Measurements from ENCODE around the gene HOXB2.

DNA sequence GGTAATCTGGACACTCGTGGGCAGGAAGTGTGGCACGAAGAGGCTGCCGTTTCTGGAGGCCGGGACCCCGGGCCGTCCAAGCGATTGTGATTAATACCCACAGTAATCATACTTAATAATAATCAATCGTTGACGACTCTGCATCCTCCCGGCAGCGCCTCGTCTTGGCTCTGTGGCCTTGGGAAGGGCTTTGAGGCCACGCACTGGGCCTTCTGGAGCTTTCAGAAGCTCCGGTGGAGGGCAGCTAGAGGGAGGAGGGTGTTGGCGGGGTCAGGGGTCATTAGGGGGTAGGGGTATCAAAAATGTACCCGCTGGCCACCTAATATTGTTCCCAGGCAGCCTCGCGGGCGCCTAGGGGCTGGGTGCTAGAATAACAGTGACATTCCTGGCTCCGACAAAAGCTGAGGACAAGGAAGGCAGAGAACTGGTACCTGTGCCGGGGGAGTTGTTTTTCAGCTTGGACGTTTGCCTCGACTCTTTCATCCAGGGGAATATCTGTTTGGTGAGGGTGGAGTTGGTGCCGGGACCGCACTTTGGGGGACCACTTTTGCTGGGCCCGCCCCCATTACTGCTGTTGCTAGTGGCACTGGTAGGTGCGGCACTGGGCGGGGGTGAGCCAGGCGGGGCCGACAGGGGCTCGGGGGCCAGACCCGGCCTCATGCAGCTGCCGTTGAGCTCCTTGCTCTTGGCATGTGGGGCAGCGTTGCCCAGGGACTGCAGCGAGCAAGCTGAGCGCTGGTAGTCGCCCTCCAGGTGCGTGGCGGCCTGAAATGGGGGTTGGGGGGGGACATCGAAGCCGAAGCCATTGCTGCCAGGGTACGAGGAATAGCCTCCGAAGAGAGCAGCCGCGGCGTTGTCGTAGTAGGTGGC lies 6.9 kb upstream of the HOXB2 start:
- TF ChIP-seq, protein P1, sequence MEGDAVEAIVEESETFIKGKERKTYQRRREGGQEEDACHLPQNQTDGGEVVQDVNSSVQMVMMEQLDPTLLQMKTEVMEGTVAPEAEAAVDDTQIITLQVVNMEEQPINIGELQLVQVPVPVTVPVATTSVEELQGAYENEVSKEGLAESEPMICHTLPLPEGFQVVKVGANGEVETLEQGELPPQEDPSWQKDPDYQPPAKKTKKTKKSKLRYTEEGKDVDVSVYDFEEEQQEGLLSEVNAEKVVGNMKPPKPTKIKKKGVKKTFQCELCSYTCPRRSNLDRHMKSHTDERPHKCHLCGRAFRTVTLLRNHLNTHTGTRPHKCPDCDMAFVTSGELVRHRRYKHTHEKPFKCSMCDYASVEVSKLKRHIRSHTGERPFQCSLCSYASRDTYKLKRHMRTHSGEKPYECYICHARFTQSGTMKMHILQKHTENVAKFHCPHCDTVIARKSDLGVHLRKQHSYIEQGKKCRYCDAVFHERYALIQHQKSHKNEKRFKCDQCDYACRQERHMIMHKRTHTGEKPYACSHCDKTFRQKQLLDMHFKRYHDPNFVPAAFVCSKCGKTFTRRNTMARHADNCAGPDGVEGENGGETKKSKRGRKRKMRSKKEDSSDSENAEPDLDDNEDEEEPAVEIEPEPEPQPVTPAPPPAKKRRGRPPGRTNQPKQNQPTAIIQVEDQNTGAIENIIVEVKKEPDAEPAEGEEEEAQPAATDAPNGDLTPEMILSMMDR (IDR thresholded peaks at IDR 0.05; ENCODE audit: poor library complexity), result no peak
- TF ChIP-seq EZH2 (IDR thresholded peaks at IDR 0.05; ENCODE audit: borderline replicate concordance), result no peak
